Osteoblast (primary cell): ENCODE measurements around the gene TAS1R2. TPM values are rescaled to one million over a fixed set of nuclear protein-coding genes. Genes with fewer than 3 reads are reported as not detected.

Experiments used
- DNase-seq: peaks from one replicate; pipeline ENCODE4 v3.0.0; 2011; ENCODE audit warnings: low spot score, mixed read lengths; ENCODE audit not compliant: insufficient read length; ENCODE audit errors: missing footprints
- H2AFZ ChIP-seq: 2 replicates; pipeline ENCODE4 v1.6.0; 2011; ENCODE audit warnings: mild to moderate bottlenecking, low read length
- H3K27ac ChIP-seq: 2 replicates; pipeline ENCODE4 v1.5.1; 2011; ENCODE audit warnings: mild to moderate bottlenecking, low read depth, low read length, moderate library complexity
- H3K27me3 ChIP-seq: 2 replicates; pipeline ENCODE4 v1.6.0; 2012; ENCODE audit warnings: mild to moderate bottlenecking, control low read depth, inconsistent platforms, low read length, moderate library complexity; ENCODE audit not compliant: insufficient read depth
- H3K36me3 ChIP-seq: 2 replicates; pipeline ENCODE4 v1.5.1; 2011; ENCODE audit warnings: mild to moderate bottlenecking, low read length, control low read depth, moderate library complexity; ENCODE audit not compliant: insufficient read depth
- H3K4me1 ChIP-seq: 2 replicates; pipeline ENCODE4 v1.5.1; 2011; ENCODE audit warnings: mild to moderate bottlenecking, low read length, control low read depth, moderate library complexity; ENCODE audit not compliant: insufficient read depth
- H3K4me2 ChIP-seq: 2 replicates; pipeline ENCODE4 v1.6.0; 2011; ENCODE audit warnings: mild to moderate bottlenecking, low read length; ENCODE audit not compliant: insufficient read depth
- H3K4me3 ChIP-seq: fragments of 200-600 bp; sonication (generic); 3 replicates; pipeline ENCODE4 v1.5.1; 2012; ENCODE audit warnings: mild to moderate bottlenecking, low read length, inconsistent platforms; ENCODE audit not compliant: insufficient read depth
- H3K79me2 ChIP-seq: 2 replicates; pipeline ENCODE4 v1.6.0; 2012; ENCODE audit warnings: mild to moderate bottlenecking, low read length, control low read depth, inconsistent platforms; ENCODE audit not compliant: insufficient read depth
- H3K9me3 ChIP-seq: 2 replicates; pipeline ENCODE4 v1.5.1; 2011; ENCODE audit warnings: low read depth, low read length, control low read depth
- H4K20me1 ChIP-seq: 2 replicates; pipeline ENCODE4 v1.6.0; 2012; ENCODE audit warnings: mild to moderate bottlenecking, low read length, control low read depth; ENCODE audit not compliant: insufficient read depth
- CTCF ChIP-seq: IDR thresholded peaks from 2 replicates; pipeline ENCODE4 v1.5.1; 2011; ENCODE audit warnings: mild to moderate bottlenecking, low read depth, low read length, moderate library complexity; ENCODE audit errors: extremely low read depth
- total RNA-seq: library from RNA; depleted of rRNA; stranded (reverse); fragments of >200 nt; gene quantifications from 2 replicates; pipeline ENCODE4 v1.2.3, GENCODE V29; 2012

TAS1R2 gene
- total RNA-seq, 1 donor, result not detected

- no peaks in the 10 kb centered on the region for H3K4me1 ChIP-seq
- no peaks in the 10 kb centered on the region for H3K9me3 ChIP-seq
- H4K20me1 ChIP-seq, result no peaks in the 10 kb centered on the region
- DNase-seq, result no peak
- no peak for TF ChIP-seq CTCF
- no peak overlapping the region for H3K4me2 ChIP-seq
- H3K4me3 ChIP-seq, result no peak overlapping the region
- H2AFZ ChIP-seq, result no peak overlapping the region
- no peaks in the 10 kb centered on the region for H3K79me2 ChIP-seq
- H3K27ac ChIP-seq, result no peak overlapping the region
- H3K27me3 ChIP-seq, result peaks cover 22% of the 10 kb centered on the region
- no peaks in the 10 kb centered on the region for H3K36me3 ChIP-seq
These were observed 44.5 kb downstream of the TAS1R2 start for GRCh38 chr1:18814874-18815531.

- no peak for TF ChIP-seq CTCF
- no peaks in the 10 kb centered on the region for H3K9me3 ChIP-seq
These were observed 45.0 kb downstream of the TAS1R2 start for GRCh38 chr1:18814425-18814824.

GRCh38 chr1:18812453-18812939 lies 47.0 kb downstream of the TAS1R2 start:
- no peaks in the 10 kb centered on the region for H3K9me3 ChIP-seq
- no peaks in the 10 kb centered on the region for H4K20me1 ChIP-seq
- no peaks in the 10 kb centered on the region for H3K79me2 ChIP-seq
- no peaks in the 10 kb centered on the region for H3K36me3 ChIP-seq
- no peak overlapping the region for H3K4me3 ChIP-seq
- H3K27ac ChIP-seq, result no peak overlapping the region
- no peak overlapping the region for H3K4me2 ChIP-seq
- H2AFZ ChIP-seq, result no peak overlapping the region
- no peak for DNase-seq
- H3K4me1 ChIP-seq, result no peaks in the 10 kb centered on the region
- peaks cover 7% of the 10 kb centered on the region for H3K27me3 ChIP-seq
- no peak for TF ChIP-seq CTCF

More at GRCh38 chr1:18814425-18814824, 45.0 kb downstream of the TAS1R2 start:
- DNase-seq, result no peak
- Histone ChIP-seq H3K27ac (no peak overlapping the region), H3K27me3 (peaks cover 18% of the 10 kb centered on the region), H3K79me2 (no peaks in the 10 kb centered on the region), H3K4me1 (no peaks in the 10 kb centered on the region), H3K36me3 (no peaks in the 10 kb centered on the region), H3K4me3 (no peak overlapping the region), H4K20me1 (no peaks in the 10 kb centered on the region), H2AFZ (no peak overlapping the region), H3K4me2 (no peak overlapping the region)

GRCh38 chr1:18811733-18812452 lies 47.6 kb downstream of the TAS1R2 start:
- H3K27me3 ChIP-seq, result peaks cover 3% of the 10 kb centered on the region
- no peaks in the 10 kb centered on the region for H3K79me2 ChIP-seq
- no peak overlapping the region for H3K4me3 ChIP-seq
- no peaks in the 10 kb centered on the region for H3K4me1 ChIP-seq
- no peak overlapping the region for H2AFZ ChIP-seq
- H3K9me3 ChIP-seq, result no peaks in the 10 kb centered on the region
- no peak overlapping the region for H3K4me2 ChIP-seq
- TF ChIP-seq CTCF, result no peak
- no peak overlapping the region for H3K27ac ChIP-seq
- H4K20me1 ChIP-seq, result no peaks in the 10 kb centered on the region
- DNase-seq, result no peak
- no peaks in the 10 kb centered on the region for H3K36me3 ChIP-seq
